NCI-H345 (cell line): ENCODE data around the gene MAPRE2.
"Not testable (repeated sequence)": the region's sequence is repeated elsewhere in the genome, so short reads cannot be mapped to it uniquely, and the experiment has no call there.

ENCODE experiments used
- DNase-seq: peaks from one replicate; lab custom pipeline; 2025; lab: John Stamatoyannopoulos, UW

Gene MAPRE2

GRCh38 chr18:35153609-35154272, 112.5 kb downstream of the MAPRE2 start:
- no peak for DNase-seq

GRCh38 chr18:35155398-35156117, 114.3 kb downstream of the MAPRE2 start:
- no peak for DNase-seq

GRCh38 chr18:35157181-35157580, 116.0 kb downstream of the MAPRE2 start:
- DNase-seq, result no peak

GRCh38 chr18:35158728-35159450, 117.7 kb downstream of the MAPRE2 start:
- no peak for DNase-seq

GRCh38 chr18:35159782-35160181, 118.6 kb downstream of the MAPRE2 start:
- DNase-seq, result no peak

- no peak for DNase-seq
Measured at GRCh38 chr18:35161485-35161884, 120.3 kb downstream of the MAPRE2 start.

GRCh38 chr18:35161934-35162333, 120.7 kb downstream of the MAPRE2 start:
- no peak for DNase-seq

- no peak for DNase-seq
Measured at GRCh38 chr18:35163014-35163539, 121.9 kb downstream of the MAPRE2 start.

GRCh38 chr18:35163721-35164120, 122.5 kb downstream of the MAPRE2 start:
- DNase-seq, result no peak

- DNase-seq, result no peak
Measured at GRCh38 chr18:35164133-35164532, 122.9 kb downstream of the MAPRE2 start.

- no peak for DNase-seq
Measured at GRCh38 chr18:35167332-35167731, 126.1 kb downstream of the MAPRE2 start.

GRCh38 chr18:35167857-35168256, 126.6 kb downstream of the MAPRE2 start:
- DNase-seq, result no peak

GRCh38 chr18:35170323-35170722, 129.1 kb downstream of the MAPRE2 start:
- not testable (repeated sequence) for DNase-seq

- no peak for DNase-seq
Measured at GRCh38 chr18:35171315-35171987, 130.2 kb downstream of the MAPRE2 start.

GRCh38 chr18:35172009-35172408, 130.8 kb downstream of the MAPRE2 start:
- DNase-seq, result no peak

GRCh38 chr18:35172451-35173035, 131.3 kb downstream of the MAPRE2 start:
- DNase-seq, result no peak

- DNase-seq, result no peak
Measured at GRCh38 chr18:35174093-35174731, 133.0 kb downstream of the MAPRE2 start.

- DNase-seq, result no peak
Measured at GRCh38 chr18:35174745-35175144, 133.5 kb downstream of the MAPRE2 start.

GRCh38 chr18:35176925-35177324, 135.7 kb downstream of the MAPRE2 start:
- no peak for DNase-seq

GRCh38 chr18:35178260-35178659, 137.0 kb downstream of the MAPRE2 start:
- DNase-seq, result no peak

GRCh38 chr18:35179906-35180305, 138.7 kb downstream of the MAPRE2 start:
- DNase-seq, result no peak
